HUES6 (cell line): ENCODE results near the gene NUP210L.

Experiments
- H3K27ac ChIP-seq: 2 replicates; pipeline ENCODE4 v1.7.0; 2013; ENCODE audit warnings: low read depth, mild to moderate bottlenecking, low read length, inconsistent platforms
- H3K27me3 ChIP-seq: 2 replicates; pipeline ENCODE4 v1.6.1; 2013; ENCODE audit warnings: low read length; ENCODE audit not compliant: control insufficient read depth, insufficient read depth
- H3K36me3 ChIP-seq: 2 replicates; pipeline ENCODE4 v1.6.1; 2013; ENCODE audit warnings: low read length; ENCODE audit not compliant: control insufficient read depth, insufficient read depth
- H3K4me1 ChIP-seq: 2 replicates; pipeline ENCODE4 v1.6.1; 2013; ENCODE audit warnings: low read length; ENCODE audit not compliant: control insufficient read depth, insufficient read depth
- H3K4me3 ChIP-seq: 2 replicates; pipeline ENCODE4 v1.5.1; 2013; ENCODE audit warnings: low read depth, low read length
- H3K9ac ChIP-seq: one replicate; pipeline ENCODE4 v1.6.1; 2013; ENCODE audit warnings: mild to moderate bottlenecking, low read length
- H3K9me3 ChIP-seq: 2 replicates; pipeline ENCODE4 v1.6.1; 2013; ENCODE audit warnings: low read depth, low read length; ENCODE audit not compliant: control insufficient read depth, insufficient read depth

NUP210L gene

DNA sequence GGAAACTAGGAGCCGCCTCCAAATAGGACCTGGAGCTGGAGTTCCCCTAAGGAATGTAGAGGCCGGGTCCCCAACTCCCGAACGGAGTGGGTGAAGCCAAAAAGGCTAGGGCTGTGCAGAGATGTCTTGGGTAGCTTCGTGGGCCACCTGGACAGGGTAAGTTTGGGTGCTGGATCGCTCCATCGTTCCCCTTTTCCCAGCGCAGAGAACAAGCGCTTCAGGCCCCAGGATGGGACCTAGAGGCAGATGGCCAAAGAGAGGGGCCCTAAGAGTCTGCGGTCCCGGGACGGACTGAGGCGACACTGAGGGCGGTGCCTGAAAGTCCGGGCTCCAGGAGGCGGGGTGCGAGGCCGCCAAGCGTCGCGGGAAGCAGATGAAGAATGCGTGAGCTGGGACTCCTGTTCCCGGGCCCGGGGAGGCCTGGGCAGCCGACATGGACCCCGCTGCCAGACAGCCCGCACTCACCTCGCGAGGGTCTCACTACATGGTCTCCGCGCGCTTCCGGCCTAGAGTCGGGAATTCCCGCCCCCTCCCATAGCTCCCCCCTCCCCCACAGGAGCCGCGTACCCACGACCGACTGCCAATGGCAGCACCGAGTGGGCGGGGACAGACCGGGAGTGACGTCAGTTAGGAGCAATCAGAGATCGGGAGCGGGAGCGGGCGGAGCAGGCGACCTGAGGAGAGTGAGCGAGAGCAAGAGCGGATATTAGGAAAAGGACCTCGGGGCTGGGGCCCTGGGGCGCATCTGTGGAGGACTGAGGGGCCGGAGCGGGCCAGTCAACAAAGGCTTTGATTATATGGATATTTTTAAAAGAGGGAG is 191.6 kb downstream of the NUP210L start, which contains the start of gene SLC39A1:
Gene SLC39A1 (minus strand): TSS at position 508 of the 820 bp plus-strand sequence. CDS start 822 bp downstream, outside the sequence.
- peaks cover 14% of the 10 kb centered on the region for H3K4me1 ChIP-seq
- no peaks in the 10 kb centered on the region for H3K9me3 ChIP-seq
- peak within 1 kb of the TSS; percentile 91 for H3K27ac ChIP-seq
- no peaks in the 10 kb centered on the region for H3K27me3 ChIP-seq
- H3K9ac ChIP-seq: peak within 1 kb of the TSS; percentile 90
- H3K4me3 ChIP-seq: peak within 1 kb of the TSS; percentile 89
- H3K36me3 ChIP-seq: peaks cover 28% of the 10 kb centered on the region

DNA sequence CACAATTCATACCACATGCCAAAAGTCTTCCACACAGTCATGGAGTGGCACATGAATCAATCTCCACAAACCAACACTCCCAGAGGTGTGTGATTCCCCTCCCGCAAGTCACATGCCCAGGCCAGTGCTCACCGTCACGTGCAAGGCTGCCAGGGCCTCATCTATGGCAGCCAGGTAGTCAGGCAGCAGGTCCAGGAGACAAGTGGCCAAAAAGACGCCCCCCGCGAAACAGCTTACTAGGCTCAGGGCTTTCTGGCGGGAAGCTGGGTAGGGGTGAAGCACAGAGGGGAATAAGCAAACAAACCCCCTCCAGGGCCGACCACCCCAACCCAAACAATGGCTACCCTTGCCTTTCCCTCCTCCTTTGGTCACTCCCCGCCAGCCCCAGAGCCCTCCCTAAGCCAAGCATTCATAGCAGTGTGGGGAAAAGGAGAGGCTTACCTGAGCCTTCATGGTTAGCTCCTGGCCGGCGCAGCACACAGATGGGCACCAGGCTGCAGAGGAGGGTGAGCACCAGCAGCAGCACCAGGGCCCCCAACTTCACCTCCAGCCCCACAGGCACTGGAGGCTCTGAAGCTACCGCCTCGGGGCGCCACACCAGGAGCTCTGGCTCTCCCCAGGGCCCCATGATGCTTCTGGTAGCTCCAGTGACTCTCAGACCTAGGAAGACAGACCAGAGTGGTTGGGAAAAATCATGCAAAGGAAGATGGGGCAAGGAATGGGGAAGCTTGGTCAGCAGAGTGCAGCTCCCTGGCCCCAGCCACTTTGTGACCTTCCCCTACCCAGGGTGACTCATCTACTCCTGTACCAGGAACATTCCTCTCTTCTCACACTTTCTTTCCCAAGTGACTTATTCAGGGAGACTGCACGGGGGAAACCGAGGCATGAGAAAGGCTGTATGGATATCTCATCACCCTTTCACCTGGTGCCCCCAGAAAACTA is 192.5 kb downstream of the NUP210L start:
- H3K9me3 ChIP-seq: no peaks in the 10 kb centered on the region
- peak overlapping the region; percentile 91 for H3K27ac ChIP-seq

DNA sequence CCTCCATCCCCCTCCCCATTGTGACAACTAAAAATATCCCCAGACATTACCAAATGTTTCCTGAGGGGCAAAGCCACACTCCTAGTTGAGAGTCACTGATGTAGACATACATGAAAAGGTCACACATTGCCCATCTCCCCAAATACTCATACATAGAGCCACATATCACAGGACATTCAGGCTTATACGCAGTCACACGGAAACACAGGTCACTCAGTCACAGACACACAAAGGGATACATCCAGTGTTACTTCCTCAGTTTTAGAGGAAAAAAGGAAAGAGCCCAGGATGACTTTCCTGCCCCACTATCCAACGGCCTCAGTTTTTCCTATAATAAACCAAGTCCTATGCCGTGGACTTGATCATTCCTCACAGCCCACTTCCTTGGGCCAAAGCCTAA is 193.5 kb downstream of the NUP210L start:
- Histone ChIP-seq H3K27me3 (no peaks in the 10 kb centered on the region), H3K9me3 (no peaks in the 10 kb centered on the region), H3K36me3 (peaks cover 28% of the 10 kb centered on the region), H3K4me3 (peak overlapping the region; percentile 89), H3K4me1 (peaks cover 23% of the 10 kb centered on the region), H3K27ac (no peak overlapping the region), H3K9ac (peak overlapping the region; percentile 90)

More for the DNA sequence above, 192.5 kb downstream of the NUP210L start:
- Histone ChIP-seq H3K4me1 (peaks cover 14% of the 10 kb centered on the region), H3K36me3 (peaks cover 28% of the 10 kb centered on the region), H3K9ac (peak overlapping the region; percentile 90), H3K27me3 (no peaks in the 10 kb centered on the region), H3K4me3 (peak overlapping the region; percentile 89)

DNA sequence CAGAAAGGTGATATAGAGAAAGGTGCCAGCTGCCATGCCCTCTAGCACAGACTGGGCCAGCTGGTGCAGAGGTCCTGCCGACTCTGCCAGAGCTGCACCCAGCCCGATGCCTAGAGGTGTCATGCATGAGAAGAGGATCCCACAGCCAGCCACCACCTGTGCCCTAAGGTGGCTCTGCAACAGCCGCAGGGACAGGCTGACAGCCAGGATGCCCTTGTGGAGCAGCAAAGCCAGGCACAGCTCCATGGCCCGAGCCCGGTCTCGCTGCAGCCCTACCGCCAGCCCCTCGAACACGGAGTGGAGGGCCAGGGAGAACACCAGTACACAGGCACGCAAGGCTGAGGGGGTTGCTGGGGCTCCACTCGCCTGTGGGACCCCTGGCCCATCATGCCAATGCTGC is 194.7 kb downstream of the NUP210L start:
- H3K4me1 ChIP-seq: peaks cover 28% of the 10 kb centered on the region
- no peaks in the 10 kb centered on the region for H3K9me3 ChIP-seq
- H3K36me3 ChIP-seq: peaks cover 28% of the 10 kb centered on the region
- no peaks in the 10 kb centered on the region for H3K27me3 ChIP-seq
- H3K9ac ChIP-seq: no peak overlapping the region
- no peak overlapping the region for H3K27ac ChIP-seq
- H3K4me3 ChIP-seq: no peak overlapping the region

DNA sequence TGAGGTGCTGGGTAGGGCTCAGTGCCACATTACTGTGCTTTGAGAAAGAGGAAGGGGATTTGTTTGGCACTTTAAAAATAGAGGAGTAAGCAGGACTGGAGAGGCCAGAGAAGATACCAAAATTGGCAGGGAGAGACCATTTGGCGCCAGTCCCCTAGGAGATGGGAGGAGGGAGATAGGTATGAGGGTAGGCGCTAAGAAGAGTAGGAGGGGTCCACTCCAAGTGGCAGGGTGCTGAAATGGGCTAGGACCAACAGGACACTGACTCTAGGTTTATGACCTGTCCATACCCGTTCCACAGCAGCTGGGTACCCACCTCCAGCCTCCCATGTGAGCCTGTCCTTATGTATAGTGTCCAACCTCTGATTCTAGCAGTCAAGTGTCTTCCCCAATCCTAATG is 195.4 kb downstream of the NUP210L start:
- Histone ChIP-seq H3K9ac (no peak overlapping the region), H3K36me3 (peaks cover 30% of the 10 kb centered on the region), H3K27ac (no peak overlapping the region; the same call in 1 of the 2 replicates), H3K4me1 (peaks cover 28% of the 10 kb centered on the region), H3K9me3 (no peaks in the 10 kb centered on the region), H3K4me3 (no peak overlapping the region), H3K27me3 (no peaks in the 10 kb centered on the region)

DNA sequence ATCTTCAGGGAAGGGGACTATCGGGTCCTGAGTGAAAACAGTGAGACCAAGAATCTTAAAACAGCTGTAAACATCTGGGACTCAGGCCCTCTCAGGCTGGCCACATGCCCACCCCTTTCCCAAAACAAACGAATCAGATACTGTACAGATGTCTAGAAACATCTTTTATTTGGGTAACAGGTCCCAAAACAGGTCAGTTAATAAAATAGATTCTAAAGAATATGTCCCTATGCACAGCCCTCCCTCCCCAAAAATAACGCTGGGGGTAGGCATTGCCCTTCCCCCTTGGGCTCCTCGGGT is 196.0 kb downstream of the NUP210L start:
- Histone ChIP-seq H3K27me3 (no peaks in the 10 kb centered on the region), H3K9ac (peak overlapping the region; percentile 31), H3K27ac (peak overlapping the region; percentile 26; the same call in 1 of the 2 replicates), H3K9me3 (no peaks in the 10 kb centered on the region), H3K4me1 (peaks cover 28% of the 10 kb centered on the region), H3K36me3 (peaks cover 34% of the 10 kb centered on the region), H3K4me3 (peak overlapping the region; percentile 25; the same call in 1 of the 2 replicates)

DNA sequence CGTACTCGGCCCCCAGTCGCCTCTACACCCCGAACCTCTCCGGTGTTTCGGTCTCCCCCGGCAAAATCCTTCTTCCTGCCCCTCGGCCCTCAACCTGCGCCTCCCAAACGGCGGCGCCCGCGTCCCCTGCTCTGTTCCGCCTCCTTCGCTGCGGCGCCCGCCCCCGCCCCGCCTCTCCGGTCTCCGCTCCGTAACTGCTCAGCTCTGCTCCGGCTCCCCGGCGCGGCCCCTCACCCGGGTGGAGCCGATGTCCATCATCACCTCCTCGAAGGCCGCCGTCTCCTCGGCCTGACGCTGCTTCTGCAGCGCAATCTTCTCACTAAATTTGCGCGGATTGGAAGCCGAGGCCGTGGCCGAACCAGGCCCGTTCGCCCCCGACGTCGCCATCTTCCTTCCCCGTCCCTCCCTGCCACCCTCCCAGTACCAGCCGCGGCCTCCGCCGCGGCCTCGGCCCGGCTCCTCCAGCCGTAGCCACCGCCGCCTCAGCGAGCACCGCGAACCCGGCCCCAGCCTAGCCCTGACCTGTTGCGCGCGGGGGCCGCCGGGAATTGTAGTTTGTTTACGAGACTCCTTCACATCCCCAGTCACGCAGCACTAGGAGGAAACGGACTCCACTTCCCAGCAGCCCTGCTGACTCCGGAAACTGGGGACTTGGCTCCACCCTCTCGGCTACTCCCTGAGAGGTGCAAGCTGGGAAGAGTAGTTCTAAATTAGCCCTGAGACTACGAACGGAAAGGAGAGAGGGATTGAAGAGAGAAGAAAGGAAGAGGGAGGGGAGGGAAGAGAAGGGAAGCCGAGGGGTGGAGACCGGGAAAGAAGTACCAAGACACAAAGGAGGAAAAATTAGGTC is 196.5 kb downstream of the NUP210L start, which contains the start of gene CRTC2:
Gene CRTC2 (minus strand): TSS at position 502 of the 850 bp plus-strand sequence. CDS start 115 bp downstream, at position 387.
- peaks cover 28% of the 10 kb centered on the region for H3K4me1 ChIP-seq
- H3K27ac ChIP-seq: peak within 1 kb of the TSS; percentile 69
- peak within 1 kb of the TSS; percentile 90 for H3K9ac ChIP-seq
- peaks cover 39% of the 10 kb centered on the region for H3K36me3 ChIP-seq
- H3K4me3 ChIP-seq: peak within 1 kb of the TSS; percentile 74
- no peaks in the 10 kb centered on the region for H3K27me3 ChIP-seq
- H3K9me3 ChIP-seq: no peaks in the 10 kb centered on the region

DNA sequence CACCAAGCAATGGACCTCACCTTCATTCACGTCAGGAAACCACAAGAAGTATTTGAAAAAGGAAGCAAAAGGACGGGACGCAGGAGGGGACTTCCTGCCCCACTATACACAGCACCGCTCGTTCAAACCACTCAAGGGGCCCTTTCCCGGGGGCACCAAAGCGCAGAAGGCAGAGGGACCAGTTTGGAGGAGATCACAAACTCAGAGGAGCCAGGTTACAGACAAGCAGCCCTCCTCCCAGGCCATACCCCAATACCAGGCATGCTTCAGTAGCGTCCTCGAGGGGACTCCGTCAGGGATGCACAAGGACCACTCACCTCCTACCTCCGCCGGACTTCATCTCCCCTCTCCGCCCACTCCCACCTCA is 197.1 kb downstream of the NUP210L start:
- Histone ChIP-seq H3K9me3 (no peaks in the 10 kb centered on the region), H3K27ac (peak overlapping the region; percentile 69; the same call in 1 of the 2 replicates), H3K27me3 (no peaks in the 10 kb centered on the region), H3K4me1 (peaks cover 28% of the 10 kb centered on the region), H3K9ac (peak overlapping the region; percentile 90), H3K36me3 (peaks cover 42% of the 10 kb centered on the region), H3K4me3 (peak overlapping the region; percentile 74)

DNA sequence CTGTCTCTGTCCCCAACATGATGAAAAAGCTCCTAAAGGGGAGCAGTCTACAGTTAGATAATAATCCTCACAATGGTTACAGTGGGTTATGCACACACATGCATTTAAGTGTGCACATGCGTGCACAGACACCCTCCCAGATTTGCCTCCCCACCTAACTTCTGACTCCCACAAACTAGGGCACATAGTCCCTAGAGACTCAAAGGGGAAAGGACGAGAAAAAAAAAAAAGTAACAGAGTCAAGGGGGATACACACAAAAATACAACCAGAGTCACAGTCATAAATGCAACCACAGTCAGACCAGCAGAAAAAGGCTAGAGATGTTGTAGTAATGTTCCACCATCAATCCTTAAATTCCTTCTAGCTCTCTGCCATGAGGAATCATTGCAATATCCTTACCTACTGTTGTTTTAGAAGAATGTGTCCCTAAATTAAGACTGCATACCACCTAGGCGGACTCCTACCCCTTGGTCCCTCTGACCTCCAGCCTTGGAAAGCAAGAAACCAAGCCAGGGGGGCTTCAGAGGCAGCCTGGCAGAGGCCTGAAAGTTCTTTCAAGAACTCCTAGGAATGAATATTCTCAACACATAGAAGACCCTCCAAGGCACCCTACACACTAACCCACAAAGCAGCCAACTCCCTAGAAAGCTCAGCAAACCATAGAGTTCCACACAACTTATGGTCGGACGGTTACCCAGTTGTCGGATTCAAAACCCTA is 197.7 kb downstream of the NUP210L start:
- H3K9ac ChIP-seq: peak overlapping the region; percentile 90
- H3K36me3 ChIP-seq: peaks cover 48% of the 10 kb centered on the region
- peak overlapping the region; percentile 69; the same call in 1 of the 2 replicates for H3K27ac ChIP-seq
- peak overlapping the region; percentile 74 for H3K4me3 ChIP-seq
- H3K4me1 ChIP-seq: peaks cover 28% of the 10 kb centered on the region
- no peaks in the 10 kb centered on the region for H3K9me3 ChIP-seq
- no peaks in the 10 kb centered on the region for H3K27me3 ChIP-seq

DNA sequence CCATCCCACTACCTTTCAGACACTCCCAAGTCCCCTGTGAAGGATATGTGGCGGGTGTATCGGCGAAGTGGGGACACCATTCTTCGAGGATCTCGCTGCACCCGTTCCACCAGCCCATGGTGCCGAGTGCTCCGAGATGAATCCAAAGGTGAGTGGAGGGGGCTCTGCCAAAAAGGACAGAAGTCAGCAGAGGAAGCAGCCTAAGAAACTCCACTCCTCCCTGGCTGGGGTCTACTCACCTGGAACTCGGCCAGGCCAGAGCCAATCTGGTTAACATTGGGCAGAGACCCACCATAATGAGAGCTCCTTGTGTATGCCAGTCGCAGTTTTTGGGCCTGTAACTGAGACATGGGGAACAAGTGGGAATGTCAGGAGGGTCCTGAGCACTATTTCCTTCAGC is 200.0 kb downstream of the NUP210L start:
- Histone ChIP-seq H3K27ac (no peak overlapping the region), H3K9ac (no peak overlapping the region), H3K4me1 (peaks cover 23% of the 10 kb centered on the region), H3K9me3 (no peaks in the 10 kb centered on the region), H3K36me3 (peaks cover 49% of the 10 kb centered on the region), H3K4me3 (no peak overlapping the region), H3K27me3 (no peaks in the 10 kb centered on the region)
